IMR-90 (cell line): ENCODE results near the gene LLCFC1. TPM values are rescaled to one million over a fixed set of nuclear protein-coding genes. Genes with fewer than 3 reads are reported as not detected.

ENCODE experiments used
- ATAC-seq: fragments of 200-7000 bp; cut with Tn5 transposase; 2 replicates; pipeline ENCODE4 v1.9.1; 2020; ENCODE audit warnings: low read depth, mild to moderate bottlenecking, moderate library complexity
- BruUV-seq: library from RNA; stranded (reverse); fragments of 400-500 nt; replicated peaks from 2 replicates; lab custom pipeline; 2021; lab: Mats Ljungman, UMichigan
- CTCF ChIA-PET: fragments of 300-600 bp; formaldehyde crosslinking; extraction: SDS; loops from one replicate; lab custom pipeline; 2021; ENCODE audit warnings: antibody characterized with exemption; lab: Yijun Ruan, JAX
- POLR2A ChIA-PET: fragments of 300-600 bp; sonication (Branson Sonifier 250); formaldehyde crosslinking; loops from one replicate; lab custom pipeline; 2022; ENCODE audit warnings: antibody characterized with exemption; ENCODE audit not compliant: unreplicated experiment; lab: Charles Lee
- DNase-seq: peaks from one replicate; pipeline ENCODE4 v3.0.0; 2013
- H2AFZ ChIP-seq: replicated peaks from 2 replicates; pipeline ENCODE3; 2013; ENCODE audit warnings: low read length, mild to moderate bottlenecking; ENCODE audit not compliant: poor library complexity
- H2AK5ac ChIP-seq: 2 replicates; pipeline ENCODE4 v1.6.1; 2013; ENCODE audit warnings: low read depth, low read length, inconsistent platforms
- H2AK9ac ChIP-seq: replicated peaks from 2 replicates; pipeline ENCODE3; 2013; ENCODE audit warnings: mild to moderate bottlenecking, low read depth, low read length, moderate library complexity; ENCODE audit not compliant: poor library complexity
- H2BK120ac ChIP-seq: 2 replicates; pipeline ENCODE4 v1.6.1; 2013; ENCODE audit warnings: low read depth, low read length, inconsistent platforms
- H2BK15ac ChIP-seq: 3 replicates; pipeline ENCODE4 v1.6.1; 2013; ENCODE audit warnings: low read depth, low read length, inconsistent platforms
- H2BK20ac ChIP-seq: 2 replicates; pipeline ENCODE4 v1.6.1; 2013; ENCODE audit warnings: low read depth, mild to moderate bottlenecking, inconsistent platforms, low read length, moderate library complexity
- H2BK5ac ChIP-seq: 2 replicates; pipeline ENCODE4 v1.6.1; 2013; ENCODE audit warnings: mild to moderate bottlenecking, low read depth, low read length, inconsistent platforms; ENCODE audit not compliant: poor library complexity, severe bottlenecking
- H3K14ac ChIP-seq: replicated peaks from 2 replicates; pipeline ENCODE4 v1.6.1; 2013; ENCODE audit warnings: low read depth, low read length, inconsistent platforms
- H3K18ac ChIP-seq: 2 replicates; pipeline ENCODE4 v1.6.1; 2013; ENCODE audit warnings: low read depth, low read length, control low read depth
- H3K23ac ChIP-seq: 2 replicates; pipeline ENCODE4 v1.6.1; 2013; ENCODE audit warnings: low read depth, low read length, inconsistent platforms
- H3K27ac ChIP-seq: 2 replicates; pipeline ENCODE4 v1.5.1; 2013; ENCODE audit warnings: mild to moderate bottlenecking, control low read depth, low read length; ENCODE audit not compliant: insufficient read depth
- H3K27me3 ChIP-seq: 2 replicates; pipeline ENCODE4 v1.6.1; 2013; ENCODE audit warnings: low read length; ENCODE audit not compliant: control insufficient read depth, insufficient read depth
- H3K36me3 ChIP-seq: 2 replicates; pipeline ENCODE4 v1.6.1; 2013; ENCODE audit warnings: low read length, mixed read lengths; ENCODE audit not compliant: control insufficient read depth, insufficient read depth
- H3K4ac ChIP-seq: 2 replicates; pipeline ENCODE4 v1.6.1; 2013; ENCODE audit warnings: low read depth, low read length, inconsistent platforms
- H3K4me1 ChIP-seq: 2 replicates; pipeline ENCODE4 v1.6.1; 2013; ENCODE audit warnings: low read length, mixed read lengths; ENCODE audit not compliant: control insufficient read depth, insufficient read depth
- H3K4me2 ChIP-seq: 2 replicates; pipeline ENCODE4 v1.6.1; 2013; ENCODE audit warnings: low read depth, mild to moderate bottlenecking, control low read depth, low read length, moderate library complexity
- H3K4me3 ChIP-seq: 2 replicates; pipeline ENCODE4 v1.5.1; 2013; ENCODE audit warnings: low read depth, mild to moderate bottlenecking, control low read depth, low read length, moderate library complexity; ENCODE audit not compliant: insufficient read depth
- H3K56ac ChIP-seq: 2 replicates; pipeline ENCODE4 v1.6.1; 2013; ENCODE audit warnings: low read length, inconsistent platforms; ENCODE audit not compliant: insufficient read depth; ENCODE audit errors: extremely low read depth
- H3K79me1 ChIP-seq, 2 experiments: 2 replicates each; pipeline ENCODE4 v1.6.1; 2013; ENCODE audit warnings: low read length in 2 of 2, inconsistent platforms in 1 of 2, low read depth in 1 of 2
- H3K9ac ChIP-seq: 2 replicates; pipeline ENCODE4 v1.6.1; 2013; ENCODE audit warnings: low read depth, low read length, control low read depth
- H3K9me1 ChIP-seq: 2 replicates; pipeline ENCODE4 v1.6.1; 2013; ENCODE audit warnings: low read length, inconsistent platforms; ENCODE audit not compliant: insufficient read depth
- H3K9me3 ChIP-seq: 2 replicates; pipeline ENCODE4 v1.6.1; 2013; ENCODE audit warnings: low read length; ENCODE audit not compliant: control insufficient read depth, insufficient read depth
- H4K20me1 ChIP-seq: 2 replicates; pipeline ENCODE4 v1.6.1; 2013; ENCODE audit warnings: low read length, inconsistent platforms; ENCODE audit not compliant: insufficient read depth
- H4K5ac ChIP-seq: 2 replicates; pipeline ENCODE4 v1.6.1; 2013; ENCODE audit warnings: mild to moderate bottlenecking, low read depth, low read length, control low read depth
- H4K8ac ChIP-seq, 2 experiments: 2 replicates each; pipeline ENCODE4 v1.6.1; 2013; ENCODE audit warnings: low read depth in 2 of 2, low read length in 2 of 2, control low read depth in 1 of 2, inconsistent platforms in 1 of 2
- H4K91ac ChIP-seq: 2 replicates; pipeline ENCODE4 v1.6.1; 2013; ENCODE audit warnings: low read depth, low read length, inconsistent platforms; ENCODE audit not compliant: insufficient read depth
- BHLHE40 ChIP-seq: fragments of 150-350 bp; IDR thresholded peaks from 2 replicates; pipeline ENCODE4 v1.6.1; 2016; ENCODE audit warnings: mild to moderate bottlenecking, low read depth, low read length
- CEBPB ChIP-seq: IDR thresholded peaks from 2 replicates; pipeline ENCODE4 v1.6.1; 2012; ENCODE audit warnings: low read depth, low read length, improper control_type of control experiment
- CHD1 ChIP-seq: IDR thresholded peaks from 2 replicates; pipeline ENCODE4 v1.6.1; 2012; ENCODE audit warnings: low read depth, low read length, improper control_type of control experiment
- FOS ChIP-seq: fragments of 150-350 bp; IDR thresholded peaks from 2 replicates; pipeline ENCODE4 v1.6.1; 2016; ENCODE audit warnings: low read depth, low read length
- MAFK ChIP-seq: IDR thresholded peaks from 2 replicates; pipeline ENCODE4 v1.6.1; 2012; ENCODE audit warnings: low read depth, low read length, improper control_type of control experiment
- MAZ ChIP-seq: IDR thresholded peaks from 2 replicates; pipeline ENCODE4 v1.6.1; 2012; ENCODE audit warnings: low read depth, mild to moderate bottlenecking, low read length, improper control_type of control experiment, moderate library complexity, borderline replicate concordance
- MXI1 ChIP-seq: IDR thresholded peaks from 2 replicates; pipeline ENCODE4 v1.6.1; 2012; ENCODE audit warnings: low read depth, mild to moderate bottlenecking, low read length, moderate library complexity, borderline replicate concordance
- NFE2L2 ChIP-seq: fragments of 150-350 bp; IDR thresholded peaks from 2 replicates; pipeline ENCODE4 v1.6.1; 2016; ENCODE audit warnings: low read depth, mild to moderate bottlenecking, low read length
- POLR2A ChIP-seq: IDR thresholded peaks from 2 replicates; pipeline ENCODE4 v1.6.1; 2012; ENCODE audit warnings: mild to moderate bottlenecking, low read depth, low read length
- RAD21 ChIP-seq: IDR thresholded peaks from 2 replicates; pipeline ENCODE4 v1.6.1; 2012; ENCODE audit warnings: low read length, improper control_type of control experiment
- RCOR1 ChIP-seq: IDR thresholded peaks from 2 replicates; pipeline ENCODE4 v1.6.1; 2012; ENCODE audit warnings: mild to moderate bottlenecking, low read length, improper control_type of control experiment; ENCODE audit not compliant: insufficient replicate concordance
- RFX5 ChIP-seq: IDR thresholded peaks from 2 replicates; pipeline ENCODE4 v1.8.0; 2012; ENCODE audit warnings: low read depth, mild to moderate bottlenecking, low read length, moderate library complexity
- SMC3 ChIP-seq: fragments of 150-350 bp; IDR thresholded peaks from 2 replicates; pipeline ENCODE4 v1.6.1; 2016; ENCODE audit warnings: low read depth, mild to moderate bottlenecking, antibody characterized with exemption, low read length, moderate library complexity
- WGBS, 2 experiments: methylation state at CpG; one replicate each; pipeline versions ENCODE4 v1.1.5 to v1.1.7; 2013; ENCODE audit warnings: missing lambda C conversion rate in 2 of 2; ENCODE audit not compliant: insufficient read length in 1 of 2; ENCODE audit errors: extremely low coverage in 2 of 2; 5-methylcytosine and 5-hydroxymethylcytosine counted together
- dilution Hi-C: fragments of 300-500 bp; cut with HindIII; formaldehyde crosslinking; loops from one replicate; pipeline ENCODE4 v1.14.3; 2018; ENCODE audit warnings: low sequenced_read_pairs; ENCODE audit not compliant: unreplicated experiment
- in situ Hi-C: fragments of 300-500 bp; cut with MboI; formaldehyde crosslinking; loops from 3 replicates; pipeline ENCODE4 v1.14.3; 2019; ENCODE audit warnings: low sequenced_read_pairs, inconsistent platforms, mixed read lengths
- intact Hi-C: fragments of 100-400 bp; cut with micrococcal nuclease; formaldehyde crosslinking; loops from 2 replicates; pipeline ENCODE4 v1.10.0; 2022
- polyA plus RNA-seq, 3 experiments: library from polyadenylated mRNA; depleted of rRNA; stranded (reverse); fragments of >200 nt; gene quantifications; 2 replicates each; pipeline ENCODE4 v1.2.3, GENCODE V29; 2012; ENCODE audit warnings: low replicate concordance in 1 of 3
- total RNA-seq: library from RNA; depleted of rRNA; stranded (reverse); fragments of >200 nt; gene quantifications from 2 replicates; pipeline ENCODE4 v1.2.3, GENCODE V29; 2012
- TF ChIP-seq, protein P1 (sequence below): fragments of 150-350 bp; IDR thresholded peaks from 2 replicates; pipeline ENCODE4 v1.6.1; 2016; ENCODE audit warnings: low read depth, mild to moderate bottlenecking, low read length, moderate library complexity, borderline replicate concordance
- TF ChIP-seq, protein P2 (sequence below): fragments of 150-350 bp; IDR thresholded peaks from 2 replicates; pipeline ENCODE4 v1.6.1; 2017; ENCODE audit warnings: mild to moderate bottlenecking, antibody characterized with exemption, low read length, low read depth
- TF ChIP-seq, protein P3 (sequence below): conservative IDR thresholded peaks from 2 replicates; pipeline ENCODE4 v1.5.1; 2012; ENCODE audit warnings: mild to moderate bottlenecking, low read depth, low read length, improper control_type of control experiment

LLCFC1 gene
- total and polyA plus RNA-seq, 2 of the 4 experiments (the other 2 are of a cell fraction): not detected

DNA sequence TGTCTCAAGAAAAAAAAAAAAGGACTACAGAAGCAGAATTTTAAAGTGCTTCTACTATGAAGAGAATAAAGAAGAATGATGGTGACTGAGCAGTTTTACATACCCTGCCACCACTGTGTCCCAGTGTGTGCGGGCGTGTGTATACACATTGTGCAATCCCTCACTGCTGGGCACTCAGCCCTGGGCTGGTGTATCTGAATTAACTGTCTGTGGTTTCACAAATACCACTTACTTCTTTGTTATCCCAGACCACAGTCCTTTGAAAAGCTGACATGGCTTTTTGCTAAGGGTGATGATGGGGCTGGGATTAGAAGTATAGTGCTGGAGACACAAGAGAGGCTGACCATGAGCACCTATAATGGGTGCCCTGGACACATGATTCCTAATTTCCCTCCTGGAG lies 32.6 kb upstream of the LLCFC1 start:
- H2BK120ac ChIP-seq: no peak overlapping the region
- no peak overlapping the region for H3K4ac ChIP-seq
- H3K18ac ChIP-seq: no peak overlapping the region
- H3K27ac ChIP-seq: no peak overlapping the region
- H4K91ac ChIP-seq: no peak overlapping the region
- intact Hi-C loops (no loop called here), dilution Hi-C loops (no loop called here), in situ Hi-C loops (no loop called here)
- no peaks in the 10 kb centered on the region for H3K27me3 ChIP-seq
- no peak for TF ChIP-seq RCOR1
- TF ChIP-seq, protein P1, sequence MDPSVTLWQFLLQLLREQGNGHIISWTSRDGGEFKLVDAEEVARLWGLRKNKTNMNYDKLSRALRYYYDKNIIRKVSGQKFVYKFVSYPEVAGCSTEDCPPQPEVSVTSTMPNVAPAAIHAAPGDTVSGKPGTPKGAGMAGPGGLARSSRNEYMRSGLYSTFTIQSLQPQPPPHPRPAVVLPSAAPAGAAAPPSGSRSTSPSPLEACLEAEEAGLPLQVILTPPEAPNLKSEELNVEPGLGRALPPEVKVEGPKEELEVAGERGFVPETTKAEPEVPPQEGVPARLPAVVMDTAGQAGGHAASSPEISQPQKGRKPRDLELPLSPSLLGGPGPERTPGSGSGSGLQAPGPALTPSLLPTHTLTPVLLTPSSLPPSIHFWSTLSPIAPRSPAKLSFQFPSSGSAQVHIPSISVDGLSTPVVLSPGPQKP: no peak
- no peak for TF ChIP-seq SMC3
- TF ChIP-seq, protein P2, sequence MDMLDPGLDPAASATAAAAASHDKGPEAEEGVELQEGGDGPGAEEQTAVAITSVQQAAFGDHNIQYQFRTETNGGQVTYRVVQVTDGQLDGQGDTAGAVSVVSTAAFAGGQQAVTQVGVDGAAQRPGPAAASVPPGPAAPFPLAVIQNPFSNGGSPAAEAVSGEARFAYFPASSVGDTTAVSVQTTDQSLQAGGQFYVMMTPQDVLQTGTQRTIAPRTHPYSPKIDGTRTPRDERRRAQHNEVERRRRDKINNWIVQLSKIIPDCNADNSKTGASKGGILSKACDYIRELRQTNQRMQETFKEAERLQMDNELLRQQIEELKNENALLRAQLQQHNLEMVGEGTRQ: no peak
- TF ChIP-seq CHD1: no peak
- TF ChIP-seq MXI1: no peak
- no peak for TF ChIP-seq RAD21
- TF ChIP-seq NFE2L2: no peak
- no peak for TF ChIP-seq MAZ
- no peak for TF ChIP-seq RFX5
- TF ChIP-seq CEBPB: no peak
- TF ChIP-seq, protein P3, sequence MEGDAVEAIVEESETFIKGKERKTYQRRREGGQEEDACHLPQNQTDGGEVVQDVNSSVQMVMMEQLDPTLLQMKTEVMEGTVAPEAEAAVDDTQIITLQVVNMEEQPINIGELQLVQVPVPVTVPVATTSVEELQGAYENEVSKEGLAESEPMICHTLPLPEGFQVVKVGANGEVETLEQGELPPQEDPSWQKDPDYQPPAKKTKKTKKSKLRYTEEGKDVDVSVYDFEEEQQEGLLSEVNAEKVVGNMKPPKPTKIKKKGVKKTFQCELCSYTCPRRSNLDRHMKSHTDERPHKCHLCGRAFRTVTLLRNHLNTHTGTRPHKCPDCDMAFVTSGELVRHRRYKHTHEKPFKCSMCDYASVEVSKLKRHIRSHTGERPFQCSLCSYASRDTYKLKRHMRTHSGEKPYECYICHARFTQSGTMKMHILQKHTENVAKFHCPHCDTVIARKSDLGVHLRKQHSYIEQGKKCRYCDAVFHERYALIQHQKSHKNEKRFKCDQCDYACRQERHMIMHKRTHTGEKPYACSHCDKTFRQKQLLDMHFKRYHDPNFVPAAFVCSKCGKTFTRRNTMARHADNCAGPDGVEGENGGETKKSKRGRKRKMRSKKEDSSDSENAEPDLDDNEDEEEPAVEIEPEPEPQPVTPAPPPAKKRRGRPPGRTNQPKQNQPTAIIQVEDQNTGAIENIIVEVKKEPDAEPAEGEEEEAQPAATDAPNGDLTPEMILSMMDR: no peak
- no peak for TF ChIP-seq POLR2A
- TF ChIP-seq FOS: no peak
- no peak for TF ChIP-seq BHLHE40
- no peak for TF ChIP-seq MAFK
- no peak overlapping the region for H3K14ac ChIP-seq
- H4K8ac ChIP-seq: no peak overlapping the region
- DNase-seq (no peak), ATAC-seq (no peak)
- H3K4me3 ChIP-seq: no peak overlapping the region
- H3K9me1 ChIP-seq: no peaks in the 10 kb centered on the region
- no peak overlapping the region for H3K9ac ChIP-seq
- no peak overlapping the region for H2BK5ac ChIP-seq
- no peak overlapping the region for H4K5ac ChIP-seq
- no peak overlapping the region for H3K23ac ChIP-seq
- no peak overlapping the region for H3K56ac ChIP-seq
- no peaks in the 10 kb centered on the region for H4K20me1 ChIP-seq
- H2AFZ ChIP-seq: no peak overlapping the region
- H3K9me3 ChIP-seq: peaks cover 6% of the 10 kb centered on the region
- H2BK15ac ChIP-seq: no peak overlapping the region
- no TSS peak for BruUV-seq
- CTCF ChIA-PET: no interaction called here
- H3K36me3 ChIP-seq: no peaks in the 10 kb centered on the region
- no peaks in the 10 kb centered on the region for H3K4me1 ChIP-seq
- no peak overlapping the region for H3K4me2 ChIP-seq
- WGBS, 2 experiments: no CpG with 5 or more reads among the region's 2 CpGs
- H3K79me1 ChIP-seq: no peaks in the 10 kb centered on the region
- H2AK9ac ChIP-seq: no peak overlapping the region
- no peak overlapping the region for H2AK5ac ChIP-seq
- POLR2A ChIA-PET: no interaction called here
- no peak overlapping the region for H2BK20ac ChIP-seq
